SK-N-SH (cell line): ENCODE measurements around the gene CDH13. TPM values are rescaled to one million over a fixed set of nuclear protein-coding genes. Genes with fewer than 3 reads are reported as not detected.

Experiments
- CTCF ChIA-PET: fragments of 300-600, 350-600 bp; formaldehyde crosslinking; extraction: SDS; loops from one replicate; lab custom pipeline; 2021; lab: Yijun Ruan, JAX
- POLR2A ChIA-PET: fragments of 350-600 bp; sonication (Branson Sonifier 250); formaldehyde crosslinking; extraction: SDS; loops from one replicate; lab custom pipeline; 2020; ENCODE audit warnings: antibody characterized with exemption, inconsistent platforms; lab: Yijun Ruan, JAX
- DNase-seq: peaks from one replicate; pipeline ENCODE4 v3.0.0; 2012
- H2AFZ ChIP-seq: fragments of 200-600 bp; sonication (generic); 2 replicates; pipeline ENCODE4 v1.8.1; 2016; ENCODE audit warnings: antibody characterized with exemption, mild to moderate bottlenecking, low read depth
- H3F3A ChIP-seq: fragments of 200-600 bp; sonication (generic); replicated peaks from 2 replicates; pipeline ENCODE3; 2016; ENCODE audit warnings: antibody characterized with exemption, mild to moderate bottlenecking; ENCODE audit not compliant: insufficient read depth
- H3K27ac ChIP-seq, 2 experiments: fragments of 200-500 bp in 1 of 2; fragments of 200-600 bp in 1 of 2; sonication (Bioruptor generic) in 1 of 2; sonication (generic), shearing (Covaris generic) in 1 of 2; 2 replicates each; pipeline versions ENCODE4 v1.5.1 to v1.6.1; 2014 to 2016; ENCODE audit warnings: low read depth in 2 of 2, inconsistent platforms in 1 of 2, low read length in 1 of 2, mild to moderate bottlenecking in 1 of 2, mixed read lengths in 1 of 2
- H3K27me3 ChIP-seq: fragments of 200-600 bp; sonication (generic), shearing (Covaris generic); 2 replicates; pipeline ENCODE4 v1.6.1; 2016; ENCODE audit warnings: mixed run types; ENCODE audit not compliant: insufficient read depth
- H3K36me3 ChIP-seq, 2 experiments: fragments of 200-500 bp in 1 of 2; fragments of 200-600 bp in 1 of 2; sonication (Bioruptor generic) in 1 of 2; sonication (generic) in 1 of 2; replicated peaks in 1 of 2; 2 replicates each; pipeline versions ENCODE3 to v1.5.1; 2014 to 2016; ENCODE audit warnings: low read length in 1 of 2, mild to moderate bottlenecking in 1 of 2; ENCODE audit not compliant: insufficient read depth in 2 of 2, control insufficient read depth in 1 of 2
- H3K4me1 ChIP-seq, 2 experiments: fragments of 200-500 bp in 1 of 2; fragments of 200-600 bp in 1 of 2; sonication (Bioruptor generic) in 1 of 2; sonication (generic), shearing (Covaris generic) in 1 of 2; 2 replicates each; pipeline versions ENCODE4 v1.5.1 to v1.6.1; 2014 to 2016; ENCODE audit warnings: low read depth in 1 of 2, low read length in 1 of 2, mixed run types in 1 of 2; ENCODE audit not compliant: insufficient read depth in 2 of 2, control insufficient read depth in 1 of 2
- H3K4me2 ChIP-seq: fragments of 200-600 bp; sonication (generic), shearing (Covaris generic); 2 replicates; pipeline ENCODE4 v1.6.1; 2017; ENCODE audit warnings: mixed run types
- H3K4me3 ChIP-seq, 2 experiments: fragments of 200-500 bp in 1 of 2; fragments of 200-600 bp in 1 of 2; sonication (Bioruptor generic) in 1 of 2; sonication (generic), shearing (Covaris generic) in 1 of 2; 2 replicates each; pipeline versions ENCODE4 v1.5.1 to v1.8.1; 2014 to 2016; ENCODE audit warnings: low read depth in 2 of 2, inconsistent platforms in 1 of 2, low read length in 1 of 2, mild to moderate bottlenecking in 1 of 2, mixed read lengths in 1 of 2, moderate library complexity in 1 of 2
- H3K79me2 ChIP-seq: fragments of 200-600 bp; sonication (generic); 2 replicates; pipeline ENCODE4 v1.8.1; 2017; ENCODE audit warnings: mild to moderate bottlenecking; ENCODE audit not compliant: insufficient read depth
- H3K9ac ChIP-seq: fragments of 200-600 bp; sonication (generic); 2 replicates; pipeline ENCODE4 v1.6.1; 2017; ENCODE audit warnings: mixed run types
- H3K9me2 ChIP-seq: fragments of 200-600 bp; sonication (generic); 2 replicates; pipeline ENCODE4 v1.6.1; 2017; ENCODE audit warnings: mixed run types
- H3K9me3 ChIP-seq: fragments of 200-600 bp; sonication (generic); 2 replicates; pipeline ENCODE4 v1.6.1; 2017; ENCODE audit warnings: mixed run types, mild to moderate bottlenecking, moderate library complexity
- H4K20me1 ChIP-seq: fragments of 200-600 bp; sonication (generic); 2 replicates; pipeline ENCODE4 v1.6.1; 2017; ENCODE audit warnings: mild to moderate bottlenecking, mixed run types; ENCODE audit not compliant: insufficient read depth
- CHD2 ChIP-seq: fragments of 150-350 bp; IDR thresholded peaks from 2 replicates; pipeline ENCODE4 v1.6.1; 2018; ENCODE audit warnings: low read length; ENCODE audit not compliant: partially characterized antibody
- CTCF ChIP-seq: fragments of 200-600 bp; sonication (generic); IDR thresholded peaks from 2 replicates; pipeline ENCODE4 v1.6.1; 2017; ENCODE audit warnings: antibody characterized with exemption, mild to moderate bottlenecking, moderate library complexity
- EP300 ChIP-seq, 2 experiments: IDR thresholded peaks; 2 replicates each; pipeline versions ENCODE4 v1.4.0 to v1.6.1; 2012; ENCODE audit warnings: borderline replicate concordance in 1 of 2, low read depth in 1 of 2, low read length in 1 of 2
- EZH2phosphoT487 ChIP-seq: fragments of 200-600 bp; sonication (generic); IDR thresholded peaks from 2 replicates; pipeline ENCODE4 v1.6.1; 2017; ENCODE audit warnings: low read depth, mixed run types, mild to moderate bottlenecking, antibody characterized with exemption, moderate library complexity, borderline replicate concordance
- FOXJ3 ChIP-seq: sonication (generic); formaldehyde crosslinking; IDR thresholded peaks from 2 replicates; pipeline ENCODE4 v1.5.1; 2020; ENCODE audit warnings: mild to moderate bottlenecking, missing genetic modification reagents
- FOXM1 ChIP-seq: IDR thresholded peaks from 2 replicates; pipeline ENCODE4 v1.4.0; 2012; ENCODE audit warnings: low read depth, mild to moderate bottlenecking
- GABPA ChIP-seq: IDR thresholded peaks from 2 replicates; pipeline ENCODE4 v1.4.0; 2012; ENCODE audit warnings: low read depth, mild to moderate bottlenecking
- GATA2 ChIP-seq: sonication (generic); formaldehyde crosslinking; IDR thresholded peaks from 2 replicates; pipeline ENCODE4 v1.5.0; 2020; ENCODE audit warnings: mild to moderate bottlenecking, missing genetic modification reagents
- NFIC ChIP-seq: IDR thresholded peaks from 2 replicates; pipeline ENCODE4 v1.4.0; 2012; ENCODE audit warnings: borderline replicate concordance
- RCOR1 ChIP-seq: fragments of 150-350 bp; IDR thresholded peaks from 2 replicates; pipeline ENCODE4 v1.6.1; 2017; ENCODE audit warnings: antibody characterized with exemption, low read length
- REST ChIP-seq: IDR thresholded peaks from 2 replicates; pipeline ENCODE4 v1.6.1; 2012; ENCODE audit warnings: mild to moderate bottlenecking, low read depth, low read length, moderate library complexity
- RFX5 ChIP-seq: IDR thresholded peaks from 2 replicates; pipeline ENCODE4 v1.6.1; 2012; ENCODE audit warnings: mild to moderate bottlenecking, improper control_type of control experiment, low read length
- SIN3A ChIP-seq: IDR thresholded peaks from 2 replicates; pipeline ENCODE4 v1.6.1; 2012; ENCODE audit warnings: low read depth, mild to moderate bottlenecking, low read length, moderate library complexity, borderline replicate concordance
- SMC3 ChIP-seq: IDR thresholded peaks from 2 replicates; pipeline ENCODE4 v1.6.1; 2012; ENCODE audit warnings: low read depth, low read length, improper control_type of control experiment
- TCF12 ChIP-seq: IDR thresholded peaks from 2 replicates; pipeline ENCODE4 v1.4.0; 2012
- TEAD4 ChIP-seq: IDR thresholded peaks from 2 replicates; pipeline ENCODE4 v1.4.0; 2012; ENCODE audit warnings: mild to moderate bottlenecking, borderline replicate concordance; ENCODE audit not compliant: insufficient read depth
- USF2 ChIP-seq: fragments of 150-350 bp; IDR thresholded peaks from 2 replicates; pipeline ENCODE4 v1.6.1; 2017; ENCODE audit warnings: antibody characterized with exemption, low read length, low read depth, borderline replicate concordance
- YY1 ChIP-seq: IDR thresholded peaks from 2 replicates; pipeline ENCODE4 v1.4.0; 2012; ENCODE audit warnings: low read depth, mild to moderate bottlenecking
- WGBS: methylation state at CpG from one replicate; pipeline ENCODE4 v1.1.6; 2017; ENCODE audit warnings: low lambda C conversion rate; 5-methylcytosine and 5-hydroxymethylcytosine counted together
- polyA plus RNA-seq, 3 experiments: library from polyadenylated mRNA; depleted of rRNA; stranded (reverse); fragments of >200 nt; gene quantifications; 2 replicates each; pipeline ENCODE4 v1.2.3, GENCODE V29; 2012
- TF ChIP-seq, protein P1 (sequence below): fragments of 150-350 bp; IDR thresholded peaks from 2 replicates; pipeline ENCODE4 v1.6.1; 2016; ENCODE audit warnings: mild to moderate bottlenecking, low read depth, low read length
- TF ChIP-seq, protein P2 (sequence below): IDR thresholded peaks from 2 replicates; pipeline ENCODE4; 2012

The CDH13 gene
- polyA plus RNA-seq, 1 of the 3 experiments (the other 2 are of a cell fraction), result 93.0 TPM

- no peak overlapping the region for H3K9ac ChIP-seq
- peaks cover 0 to 4% of the 10 kb centered on the region in 2 experiments for H3K36me3 ChIP-seq
- no peaks in the 10 kb centered on the region for H3K9me3 ChIP-seq
- no peak overlapping the region for H3K4me2 ChIP-seq
- ChIA-PET CTCF (no interaction called here), POLR2A (no interaction called here)
- 24% methylated on average over 2 of the region's 2 CpGs for WGBS
- no peak for TF ChIP-seq FOXM1
- TF ChIP-seq CHD2, result no peak
- no peak for TF ChIP-seq EZH2phosphoT487
- TF ChIP-seq GATA2, result no peak
- TF ChIP-seq, protein P1, sequence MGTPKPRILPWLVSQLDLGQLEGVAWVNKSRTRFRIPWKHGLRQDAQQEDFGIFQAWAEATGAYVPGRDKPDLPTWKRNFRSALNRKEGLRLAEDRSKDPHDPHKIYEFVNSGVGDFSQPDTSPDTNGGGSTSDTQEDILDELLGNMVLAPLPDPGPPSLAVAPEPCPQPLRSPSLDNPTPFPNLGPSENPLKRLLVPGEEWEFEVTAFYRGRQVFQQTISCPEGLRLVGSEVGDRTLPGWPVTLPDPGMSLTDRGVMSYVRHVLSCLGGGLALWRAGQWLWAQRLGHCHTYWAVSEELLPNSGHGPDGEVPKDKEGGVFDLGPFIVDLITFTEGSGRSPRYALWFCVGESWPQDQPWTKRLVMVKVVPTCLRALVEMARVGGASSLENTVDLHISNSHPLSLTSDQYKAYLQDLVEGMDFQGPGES, result no peak
- no peaks in the 10 kb centered on the region for H3K9me2 ChIP-seq
- H3F3A ChIP-seq, result no peaks in the 10 kb centered on the region
- no peak for DNase-seq
- no peaks in the 10 kb centered on the region for H3K4me1 ChIP-seq
- no peak overlapping the region for H2AFZ ChIP-seq
- H4K20me1 ChIP-seq, result no peaks in the 10 kb centered on the region
- no peaks in the 10 kb centered on the region for H3K27me3 ChIP-seq
- no peaks in the 10 kb centered on the region; the same call in 1 of the 2 replicates for H3K79me2 ChIP-seq
- no peak overlapping the region for H3K4me3 ChIP-seq
- no peak overlapping the region for H3K27ac ChIP-seq
Observed at GRCh38 chr16:83315271-83315670, 688.5 kb downstream of the CDH13 start.

- Histone ChIP-seq H3K9ac (no peak overlapping the region), H3K9me2 (no peaks in the 10 kb centered on the region), H4K20me1 (no peaks in the 10 kb centered on the region), H3K9me3 (no peaks in the 10 kb centered on the region), H3K4me2 (no peak overlapping the region), H2AFZ (no peak overlapping the region), H3K36me3 (peaks cover 0 to 4% of the 10 kb centered on the region in 2 experiments), H3K27me3 (no peaks in the 10 kb centered on the region), H3K79me2 (no peaks in the 10 kb centered on the region; the same call in 1 of the 2 replicates), H3F3A (no peaks in the 10 kb centered on the region), H3K27ac (no peak overlapping the region), H3K4me3 (no peak overlapping the region), H3K4me1 (no peaks in the 10 kb centered on the region)
- ChIA-PET POLR2A (no interaction called here), CTCF (no interaction called here)
- TF ChIP-seq EP300 (IDR thresholded peaks at IDR 0.05; ENCODE audit: borderline replicate concordance in 1 of 2, low read depth in 1 of 2, low read length in 1 of 2) (no peak), TEAD4 (no peak), SIN3A (no peak), GABPA (no peak), CTCF (no peak), FOXM1 (no peak), USF2 (no peak), RCOR1 (no peak), SMC3 (no peak), REST (no peak), RFX5 (no peak), TCF12 (no peak), NFIC (no peak), YY1 (no peak), FOXJ3 (CRISPR knock-in tag) (no peak), GATA2 (no peak), CHD2 (no peak)
- TF ChIP-seq, protein P2, sequence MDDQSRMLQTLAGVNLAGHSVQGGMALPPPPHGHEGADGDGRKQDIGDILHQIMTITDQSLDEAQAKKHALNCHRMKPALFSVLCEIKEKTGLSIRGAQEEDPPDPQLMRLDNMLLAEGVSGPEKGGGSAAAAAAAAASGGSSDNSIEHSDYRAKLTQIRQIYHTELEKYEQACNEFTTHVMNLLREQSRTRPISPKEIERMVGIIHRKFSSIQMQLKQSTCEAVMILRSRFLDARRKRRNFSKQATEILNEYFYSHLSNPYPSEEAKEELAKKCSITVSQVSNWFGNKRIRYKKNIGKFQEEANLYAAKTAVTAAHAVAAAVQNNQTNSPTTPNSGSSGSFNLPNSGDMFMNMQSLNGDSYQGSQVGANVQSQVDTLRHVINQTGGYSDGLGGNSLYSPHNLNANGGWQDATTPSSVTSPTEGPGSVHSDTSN, result no peak
- WGBS, result 34% methylated on average over 3 of the region's 3 CpGs
- DNase-seq, result no peak
Observed at GRCh38 chr16:83316458-83316857, 689.7 kb downstream of the CDH13 start.
